Cardiac fibroblast (primary cell): Measurements from ENCODE around the gene SLC22A12.
"Not testable (repeated sequence)": the region's sequence is repeated elsewhere in the genome, so short reads cannot be mapped to it uniquely, and the experiment has no call there.

Experiments
- DNase-seq, 2 donors: peaks; one replicate each; pipeline versions ENCODE4 v3.0.0 to v3.0.0-alpha.2; 2010; ENCODE audit warnings: low read depth in 2 of 2
- H3K4me3 ChIP-seq, 2 donors: replicated peaks in 1 of 2; 1 replicate in 1 of 2; 2 replicates in 1 of 2; pipeline ENCODE4 v1.5.1; 2011; ENCODE audit warnings: low read depth in 2 of 2, low read length in 2 of 2, mild to moderate bottlenecking in 2 of 2, moderate library complexity in 1 of 2
- TF ChIP-seq, protein P1 (sequence below): IDR thresholded peaks from one replicate; pipeline ENCODE4 v1.5.1; 2011; ENCODE audit warnings: low read depth, mild to moderate bottlenecking, low read length, inconsistent platforms

SLC22A12 gene

DNA sequence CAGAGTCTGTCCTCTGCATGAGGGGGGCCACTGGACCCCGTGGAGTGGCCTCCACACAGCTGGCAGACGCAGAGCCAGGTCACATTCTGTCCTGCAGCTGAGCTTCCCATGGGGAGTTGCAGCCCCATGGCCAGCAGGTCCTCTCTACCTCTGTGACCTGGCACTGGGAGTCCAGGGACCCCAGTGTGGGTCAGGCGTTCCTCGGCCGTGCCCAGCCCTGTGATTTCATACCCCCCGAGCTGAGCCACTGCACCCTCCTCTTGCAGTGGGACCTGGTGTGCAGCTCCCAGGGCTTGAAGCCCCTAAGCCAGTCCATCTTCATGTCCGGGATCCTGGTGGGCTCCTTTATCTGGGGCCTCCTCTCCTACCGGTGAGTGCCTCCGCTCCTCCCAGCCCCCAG lies 32.2 kb upstream of the SLC22A12 start:
- TF ChIP-seq, protein P1, sequence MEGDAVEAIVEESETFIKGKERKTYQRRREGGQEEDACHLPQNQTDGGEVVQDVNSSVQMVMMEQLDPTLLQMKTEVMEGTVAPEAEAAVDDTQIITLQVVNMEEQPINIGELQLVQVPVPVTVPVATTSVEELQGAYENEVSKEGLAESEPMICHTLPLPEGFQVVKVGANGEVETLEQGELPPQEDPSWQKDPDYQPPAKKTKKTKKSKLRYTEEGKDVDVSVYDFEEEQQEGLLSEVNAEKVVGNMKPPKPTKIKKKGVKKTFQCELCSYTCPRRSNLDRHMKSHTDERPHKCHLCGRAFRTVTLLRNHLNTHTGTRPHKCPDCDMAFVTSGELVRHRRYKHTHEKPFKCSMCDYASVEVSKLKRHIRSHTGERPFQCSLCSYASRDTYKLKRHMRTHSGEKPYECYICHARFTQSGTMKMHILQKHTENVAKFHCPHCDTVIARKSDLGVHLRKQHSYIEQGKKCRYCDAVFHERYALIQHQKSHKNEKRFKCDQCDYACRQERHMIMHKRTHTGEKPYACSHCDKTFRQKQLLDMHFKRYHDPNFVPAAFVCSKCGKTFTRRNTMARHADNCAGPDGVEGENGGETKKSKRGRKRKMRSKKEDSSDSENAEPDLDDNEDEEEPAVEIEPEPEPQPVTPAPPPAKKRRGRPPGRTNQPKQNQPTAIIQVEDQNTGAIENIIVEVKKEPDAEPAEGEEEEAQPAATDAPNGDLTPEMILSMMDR: no peak
- no peak overlapping the region for H3K4me3 ChIP-seq
- DNase-seq: no peak

DNA sequence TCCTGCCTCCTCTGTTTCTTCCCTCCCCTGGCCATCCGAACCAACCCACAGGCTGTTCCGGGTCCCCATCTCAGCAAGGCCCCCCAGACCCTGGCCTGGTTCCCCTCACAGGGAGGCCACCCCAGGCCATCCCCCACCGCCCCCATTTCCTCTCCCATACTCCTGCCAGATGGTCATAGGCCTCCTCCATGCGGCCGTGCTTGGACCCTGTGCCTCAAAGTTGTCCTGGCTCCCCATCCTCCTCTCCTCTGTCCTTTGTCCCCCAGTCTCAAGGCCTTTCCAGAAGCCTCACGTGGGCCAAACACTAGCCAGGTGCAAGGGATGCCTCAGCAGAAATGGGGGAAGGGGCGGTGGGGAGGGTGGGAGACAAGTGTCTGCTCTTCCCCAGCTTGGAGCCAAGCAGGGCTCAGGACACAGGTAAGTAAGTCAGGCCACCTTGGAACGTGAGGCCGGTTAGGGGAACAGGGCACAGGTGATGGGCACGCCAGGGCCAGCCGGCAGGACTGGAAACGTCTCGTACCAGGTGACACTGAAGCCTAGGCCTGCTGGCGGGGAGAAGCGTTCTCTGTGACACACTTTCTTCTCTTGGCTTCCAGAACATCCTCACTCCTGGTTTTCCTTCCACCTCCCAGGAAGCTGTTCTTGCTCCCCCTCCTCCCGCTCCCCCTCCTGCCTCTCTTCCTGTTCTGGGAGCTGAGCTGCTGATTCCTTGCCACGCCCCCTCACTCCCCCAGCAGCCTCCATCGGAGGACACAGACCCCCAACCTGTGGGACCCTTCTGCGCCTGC lies 31.5 kb upstream of the SLC22A12 start:
- DNase-seq: no peak
- no peak overlapping the region for H3K4me3 ChIP-seq
- TF ChIP-seq, protein P1: no peak

DNA sequence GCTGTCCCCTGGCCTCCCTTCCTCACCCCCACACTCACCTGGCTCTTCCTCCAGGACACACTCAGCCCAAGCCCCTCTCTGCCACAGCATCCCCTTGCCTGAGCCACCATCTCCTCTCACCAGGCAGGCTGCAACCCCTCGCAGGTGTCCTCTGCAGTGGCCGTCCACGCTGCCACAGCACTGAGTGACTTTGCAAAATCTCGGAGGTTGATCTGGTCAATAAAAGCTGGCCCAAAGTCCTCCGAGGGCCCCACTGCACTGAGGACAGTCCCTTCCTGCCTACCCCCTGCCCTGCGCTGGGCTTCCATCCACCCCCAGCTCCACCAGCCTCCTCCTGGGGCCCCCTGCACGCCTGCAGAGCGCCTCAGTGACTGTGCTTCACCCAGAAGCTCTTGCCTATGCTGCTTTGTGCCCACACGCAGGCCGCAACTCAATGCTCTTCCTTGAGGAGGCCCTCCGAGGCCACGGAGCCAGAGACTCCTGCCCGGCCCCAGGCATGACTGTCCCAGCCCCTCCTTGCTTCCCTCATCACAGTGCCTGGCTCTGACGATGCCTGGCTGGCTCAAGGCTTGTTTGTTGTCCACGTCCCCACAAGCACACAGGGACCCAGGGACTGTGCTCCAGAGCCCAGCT lies 30.8 kb upstream of the SLC22A12 start:
- no peak overlapping the region for H3K4me3 ChIP-seq
- DNase-seq: no peak
- TF ChIP-seq, protein P1: no peak

DNA sequence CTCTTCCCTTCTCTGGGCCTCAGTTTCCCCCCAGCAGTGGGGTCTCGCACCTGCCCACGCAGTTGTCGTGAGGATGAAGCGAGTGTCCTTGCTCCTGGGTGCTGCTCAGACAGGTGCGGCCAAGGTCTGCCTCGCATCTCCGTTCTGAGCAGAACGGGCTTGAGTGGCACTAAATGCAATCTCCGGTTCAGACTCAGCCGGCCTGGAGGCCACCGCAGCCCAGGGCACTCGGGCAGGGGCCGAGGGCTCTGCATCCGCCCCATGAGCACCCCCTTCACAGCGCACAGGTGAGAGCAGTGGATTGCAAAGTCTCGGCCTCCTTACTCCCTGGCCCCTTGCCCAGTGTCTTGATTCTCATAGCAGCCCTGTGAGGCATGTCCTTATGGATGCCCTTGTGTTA lies 30.1 kb upstream of the SLC22A12 start:
- TF ChIP-seq, protein P1: no peak
- no peak overlapping the region for H3K4me3 ChIP-seq
- DNase-seq: no peak

DNA sequence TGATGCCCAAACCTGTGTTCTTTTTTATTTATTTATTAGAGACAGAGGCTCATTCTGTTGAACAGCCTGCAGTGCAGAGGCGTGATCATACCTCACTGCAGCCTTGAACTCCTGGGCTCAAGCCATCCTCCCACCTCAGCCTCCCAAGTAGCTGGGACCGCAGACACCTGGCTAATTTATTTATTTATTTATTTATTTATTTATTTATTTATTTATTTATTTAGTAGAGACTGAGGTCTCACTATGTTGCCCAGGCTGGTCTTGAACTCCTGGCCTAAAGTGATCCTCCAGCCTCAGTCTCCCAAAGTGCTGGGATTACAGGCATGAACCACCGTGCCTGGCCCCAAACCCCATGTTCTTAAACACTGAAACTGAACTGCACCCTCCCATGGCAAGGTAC lies 29.6 kb upstream of the SLC22A12 start:
- DNase-seq, H3K4me3 ChIP-seq: not testable (repeated sequence)

DNA sequence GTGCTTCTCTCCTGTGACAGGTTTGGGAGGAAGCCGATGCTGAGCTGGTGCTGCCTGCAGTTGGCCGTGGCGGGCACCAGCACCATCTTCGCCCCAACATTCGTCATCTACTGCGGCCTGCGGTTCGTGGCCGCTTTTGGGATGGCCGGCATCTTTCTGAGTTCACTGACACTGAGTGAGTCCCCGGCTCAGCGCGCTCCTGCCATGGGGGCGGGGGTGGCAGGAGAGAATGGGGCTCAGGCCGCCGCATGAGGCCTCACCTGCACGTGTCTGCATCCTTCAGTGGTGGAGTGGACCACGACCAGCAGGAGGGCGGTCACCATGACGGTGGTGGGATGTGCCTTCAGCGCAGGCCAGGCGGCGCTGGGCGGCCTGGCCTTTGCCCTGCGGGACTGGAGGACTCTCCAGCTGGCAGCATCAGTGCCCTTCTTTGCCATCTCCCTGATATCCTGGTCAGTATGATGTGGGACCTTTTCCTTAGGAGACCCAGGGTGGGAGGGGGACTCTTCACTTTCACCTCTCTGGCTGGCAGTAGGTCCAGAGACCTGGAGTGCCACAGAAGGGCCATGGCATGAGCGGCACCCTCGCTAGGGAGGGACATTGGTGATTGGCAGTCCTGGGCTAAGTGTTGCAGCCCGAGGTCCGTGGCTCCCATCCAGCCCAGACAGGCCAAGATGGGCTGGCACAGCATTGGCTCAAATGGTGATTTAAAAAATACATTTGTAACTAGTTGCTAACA lies 28.9 kb upstream of the SLC22A12 start:
- no peak overlapping the region for H3K4me3 ChIP-seq
- TF ChIP-seq, protein P1: no peak
- no peak for DNase-seq

DNA sequence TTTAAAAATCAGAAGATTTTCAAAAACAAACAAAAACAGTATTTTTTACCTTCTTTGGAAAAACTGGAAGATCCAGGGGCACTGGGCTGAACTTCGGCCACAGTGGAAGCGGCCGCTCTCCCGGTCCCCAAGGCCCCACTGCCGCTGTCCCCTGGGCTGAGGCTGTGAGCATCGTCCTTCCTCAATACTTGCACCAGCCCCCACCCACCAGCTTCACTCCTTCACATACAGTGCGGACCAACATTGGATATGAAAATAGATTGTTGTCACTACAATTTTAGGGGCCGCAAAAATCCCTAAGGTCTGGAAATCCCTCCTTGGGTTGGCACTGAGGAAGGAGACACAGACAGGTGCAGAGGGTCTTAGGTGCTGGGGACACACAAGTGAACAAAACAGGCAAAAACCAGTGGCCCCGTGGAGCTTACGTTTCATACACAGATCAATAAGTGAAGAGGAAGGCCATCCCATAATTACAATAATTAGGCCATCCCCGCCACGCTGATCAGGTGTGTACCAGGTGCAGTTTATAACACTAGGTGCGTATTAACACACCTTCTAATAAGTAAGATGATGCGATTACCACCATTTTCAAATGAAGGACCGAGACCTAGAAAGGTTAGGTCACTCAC lies 28.2 kb upstream of the SLC22A12 start:
- H3K4me3 ChIP-seq: no peak overlapping the region
- TF ChIP-seq, protein P1: no peak
- no peak for DNase-seq
